Measurements from ENCODE around the gene VASN. TPM values are rescaled to one million over a fixed set of nuclear protein-coding genes. Genes with fewer than 3 reads are reported as not detected.

Gene VASN
- total and polyA plus RNA-seq, 9 of the 15 experiments (the other 6 are each of a cell fraction or from before 2014, with no cell fraction given), result 0.01 to 2.5 (median 0.41) TPM; not detected in 1

GRCh38 chr16:4431023-4431422 is 59.4 kb downstream of the VASN start:
- peaks cover 73% of the 10 kb centered on the region for H3K36me3 ChIP-seq (ENCODE audit: control insufficient read depth, insufficient read depth, low read length)
- intact Hi-C loops (cut with micrococcal nuclease) (no loop called here), in situ Hi-C loops (cut with MboI) (no loop called here)
- DNase-seq (ENCODE audit: extremely low read depth in 1 of 4, low spot score in 3 of 4) (no peak), ATAC-seq (no peak), FAIRE-seq (no peak)
- H3K27me3 ChIP-seq (ENCODE audit: control insufficient read depth in 2 of 2, insufficient read depth in 2 of 2, low read length in 2 of 2), result no peaks in the 10 kb centered on the region
- H3K9me1 ChIP-seq (ENCODE audit: control insufficient read depth, insufficient read depth, low read length), result no peaks in the 10 kb centered on the region
- no peak for TF ChIP-seq ZNF354B (CRISPR knock-in tag; IDR thresholded peaks at IDR 0.05)
- TF ChIP-seq GATA2 (CRISPR knock-in tag; IDR thresholded peaks at IDR 0.05), result no peak
- TF ChIP-seq ESRRA (IDR thresholded peaks at IDR 0.05; ENCODE audit: borderline replicate concordance, low read depth), result no peak
- no peak for TF ChIP-seq DMBX1 (CRISPR knock-in tag; IDR thresholded peaks at IDR 0.05; ENCODE audit: borderline replicate concordance)
- TF ChIP-seq SREBF1 (IDR thresholded peaks at IDR 0.05; ENCODE audit: borderline replicate concordance, low read depth, low read length), result no peak
- no peak for TF ChIP-seq ZNF57 (CRISPR knock-in tag; IDR thresholded peaks at IDR 0.05)
- no peak overlapping the region for H3K4me2 ChIP-seq (ENCODE audit: insufficient read depth, low read length)
- H3K79me2 ChIP-seq (ENCODE audit: control insufficient read depth, insufficient read depth, low read length), result peaks cover 88% of the 10 kb centered on the region
- BruUV-seq (replicated peaks), result no TSS peak
- CTCF ChIA-PET (ENCODE audit: low intra/inter-chr PET ratio), result no interaction called here
- no peaks in the 10 kb centered on the region for H3K9me3 ChIP-seq (replicated peaks; ENCODE audit: control insufficient read depth, insufficient read depth, low read depth, low read length)
- 90% methylated on average over 9 of the region's 9 CpGs for WGBS (ENCODE audit: insufficient coverage, low coverage, missing lambda C conversion rate)
- no peak overlapping the region for H3K4me3 ChIP-seq
- no peak overlapping the region for H2AFZ ChIP-seq (ENCODE audit: low read depth, low read length)
- H3K4me1 ChIP-seq (replicated peaks in 1 of 2; ENCODE audit: control insufficient read depth in 2 of 2, insufficient read depth in 2 of 2, low read length in 2 of 2), result peaks cover 21 to 30% of the 10 kb centered on the region in 2 experiments; a peak in 4 of 5 replicates
- H3K9ac ChIP-seq (ENCODE audit: insufficient read depth in 1 of 2, low read depth in 2 of 2, low read length in 2 of 2), result no peak overlapping the region
- H4K20me1 ChIP-seq (replicated peaks; ENCODE audit: control insufficient read depth, insufficient read depth, low read length), result no peaks in the 10 kb centered on the region
- no peak overlapping the region for H3K27ac ChIP-seq (ENCODE audit: extremely low read depth, low read depth, low read length)
- POLR2A ChIA-PET, result interaction anchor here (0.6 kb wide), 1 partner anchor 19 kb away, joined by 3 read pairs; no protein-coding TSS in a partner anchor

Small RNA genes lying within 50 kb of the gene (small RNA-seq; reads per million reads assigned to genes)
- gene AC012676.2, result not detected

Other genes with a start within 250 kb of the VASN start
Only the 7 nearest of the 11 such genes appear.
- gene TFAP4, start 98.8 kb upstream of the VASN start, total RNA-seq (2014; rRNA removed), result 27.7 and 28.8 TPM in 2 replicates
- gene TFAP4, start 98.8 kb upstream of the VASN start, total RNA-seq (2014; rRNA removed; fragmentation: Illumina TruSeq; extraction: Trizol), result 5.6 and 7.7 TPM in 2 replicates
- gene TFAP4, start 98.8 kb upstream of the VASN start, total RNA-seq (2015; rRNA removed; fragmentation: Illumina TruSeq; extraction: Trizol), result 16.2 and 16.9 TPM in 2 replicates
- gene TFAP4, start 98.8 kb upstream of the VASN start, total RNA-seq (2021), result 31.2 and 32.8 TPM in 2 replicates
- 8.5 and 15.3 TPM in 2 replicates for gene TFAP4, start 98.8 kb upstream of the VASN start, polyA plus RNA-seq (2011; rRNA removed)
- 10.6 and 13.6 TPM in 2 replicates for gene TFAP4, start 98.8 kb upstream of the VASN start, polyA plus RNA-seq (2014; fragmentation: Illumina TruSeq; extraction: Trizol)
- under 1 TPM; 0.10 to 0.11 TPM for gene TFAP4, start 98.8 kb upstream of the VASN start, polyA plus RNA-seq (2014; fragmentation: Nextera tagmentation; extraction: Ambion mirVana)
- 19.8 and 22.6 TPM in 2 replicates for gene TFAP4, start 98.8 kb upstream of the VASN start, polyA plus RNA-seq (2014; rRNA removed)
- 0.91 and 1.4 TPM in 2 replicates for gene GLIS2, start 55.8 kb upstream of the VASN start, total RNA-seq (2014; rRNA removed)
- gene GLIS2, start 55.8 kb upstream of the VASN start, total RNA-seq (2014; rRNA removed; fragmentation: Illumina TruSeq; extraction: Trizol), result 0.10 and 0.11 TPM in 2 replicates
- 0.33 and 0.68 TPM in 2 replicates for gene GLIS2, start 55.8 kb upstream of the VASN start, total RNA-seq (2015; rRNA removed; fragmentation: Illumina TruSeq; extraction: Trizol)
- 7.6 and 9.0 TPM in 2 replicates for gene GLIS2, start 55.8 kb upstream of the VASN start, total RNA-seq (2021)
- gene GLIS2, start 55.8 kb upstream of the VASN start, polyA plus RNA-seq (2011; rRNA removed), result 0.57 and 1.0 TPM in 2 replicates
- gene GLIS2, start 55.8 kb upstream of the VASN start, polyA plus RNA-seq (2014; fragmentation: Illumina TruSeq; extraction: Trizol), result 2.2 and 5.8 TPM in 2 replicates
- under 1 TPM; 0.10 to 0.25 TPM for gene GLIS2, start 55.8 kb upstream of the VASN start, polyA plus RNA-seq (2014; fragmentation: Nextera tagmentation; extraction: Ambion mirVana)
- gene GLIS2, start 55.8 kb upstream of the VASN start, polyA plus RNA-seq (2014; rRNA removed), result 2.3 and 2.9 TPM in 2 replicates
- gene PAM16, start 20.5 kb upstream of the VASN start, total RNA-seq (2014; rRNA removed), result 173 and 213 TPM in 2 replicates
- 32.6 and 38.7 TPM in 2 replicates for gene PAM16, start 20.5 kb upstream of the VASN start, total RNA-seq (2014; rRNA removed; fragmentation: Illumina TruSeq; extraction: Trizol)
- 48.4 and 56.1 TPM in 2 replicates for gene PAM16, start 20.5 kb upstream of the VASN start, total RNA-seq (2015; rRNA removed; fragmentation: Illumina TruSeq; extraction: Trizol)
- gene PAM16, start 20.5 kb upstream of the VASN start, total RNA-seq (2021), result 123 and 150 TPM in 2 replicates
- gene PAM16, start 20.5 kb upstream of the VASN start, polyA plus RNA-seq (2011; rRNA removed), result 79.3 and 88.9 TPM in 2 replicates
- gene PAM16, start 20.5 kb upstream of the VASN start, polyA plus RNA-seq (2014; fragmentation: Illumina TruSeq; extraction: Trizol), result 49.0 and 66.3 TPM in 2 replicates
- gene PAM16, start 20.5 kb upstream of the VASN start, polyA plus RNA-seq (2014; fragmentation: Nextera tagmentation; extraction: Ambion mirVana), result 10 to 100 TPM; 41.5 to 81.1 TPM
- gene PAM16, start 20.5 kb upstream of the VASN start, polyA plus RNA-seq (2014; rRNA removed), result 243 and 273 TPM in 2 replicates
- gene CORO7, start 44.7 kb downstream of the VASN start, total RNA-seq (2014; rRNA removed), result 30.5 and 37.8 TPM in 2 replicates
- gene CORO7, start 44.7 kb downstream of the VASN start, total RNA-seq (2014; rRNA removed; fragmentation: Illumina TruSeq; extraction: Trizol), result 6.9 and 8.5 TPM in 2 replicates
- 18.7 and 21.0 TPM in 2 replicates for gene CORO7, start 44.7 kb downstream of the VASN start, total RNA-seq (2015; rRNA removed; fragmentation: Illumina TruSeq; extraction: Trizol)
- gene CORO7, start 44.7 kb downstream of the VASN start, total RNA-seq (2021), result 67.0 and 77.2 TPM in 2 replicates
- 15.4 and 35.9 TPM in 2 replicates for gene CORO7, start 44.7 kb downstream of the VASN start, polyA plus RNA-seq (2011; rRNA removed)
- gene CORO7, start 44.7 kb downstream of the VASN start, polyA plus RNA-seq (2014; fragmentation: Illumina TruSeq; extraction: Trizol), result 21.6 and 29.6 TPM in 2 replicates
- gene CORO7, start 44.7 kb downstream of the VASN start, polyA plus RNA-seq (2014; fragmentation: Nextera tagmentation; extraction: Ambion mirVana), result under 1 TPM; 0.45 to 0.51 TPM
- 54.1 and 63.1 TPM in 2 replicates for gene CORO7, start 44.7 kb downstream of the VASN start, polyA plus RNA-seq (2014; rRNA removed)
- 105 and 143 TPM in 2 replicates for gene DNAJA3, start 54.0 kb downstream of the VASN start, total RNA-seq (2014; rRNA removed)
- gene DNAJA3, start 54.0 kb downstream of the VASN start, total RNA-seq (2014; rRNA removed; fragmentation: Illumina TruSeq; extraction: Trizol), result 59.6 and 64.7 TPM in 2 replicates
- gene DNAJA3, start 54.0 kb downstream of the VASN start, total RNA-seq (2015; rRNA removed; fragmentation: Illumina TruSeq; extraction: Trizol), result 77.0 and 78.4 TPM in 2 replicates
- gene DNAJA3, start 54.0 kb downstream of the VASN start, total RNA-seq (2021), result 86.1 and 86.6 TPM in 2 replicates
- 67.0 and 79.0 TPM in 2 replicates for gene DNAJA3, start 54.0 kb downstream of the VASN start, polyA plus RNA-seq (2011; rRNA removed)
- gene DNAJA3, start 54.0 kb downstream of the VASN start, polyA plus RNA-seq (2014; fragmentation: Illumina TruSeq; extraction: Trizol), result 80.0 and 88.3 TPM in 2 replicates
- gene DNAJA3, start 54.0 kb downstream of the VASN start, polyA plus RNA-seq (2014; fragmentation: Nextera tagmentation; extraction: Ambion mirVana), result 10 to 100 TPM in 1 of 2 experiments, 1 to 10 TPM in 1; 8.1 to 14.1 TPM
- 91.2 and 121 TPM in 2 replicates for gene DNAJA3, start 54.0 kb downstream of the VASN start, polyA plus RNA-seq (2014; rRNA removed)
- 111 and 116 TPM in 2 replicates for gene NMRAL1, start 102.8 kb downstream of the VASN start, total RNA-seq (2014; rRNA removed)
- gene NMRAL1, start 102.8 kb downstream of the VASN start, total RNA-seq (2014; rRNA removed; fragmentation: Illumina TruSeq; extraction: Trizol), result 22.7 and 31.4 TPM in 2 replicates
- gene NMRAL1, start 102.8 kb downstream of the VASN start, total RNA-seq (2015; rRNA removed; fragmentation: Illumina TruSeq; extraction: Trizol), result 62.5 and 66.7 TPM in 2 replicates
- gene NMRAL1, start 102.8 kb downstream of the VASN start, total RNA-seq (2021), result 84.1 and 93.6 TPM in 2 replicates
- 51.1 and 59.7 TPM in 2 replicates for gene NMRAL1, start 102.8 kb downstream of the VASN start, polyA plus RNA-seq (2011; rRNA removed)
- 63.2 and 88.3 TPM in 2 replicates for gene NMRAL1, start 102.8 kb downstream of the VASN start, polyA plus RNA-seq (2014; fragmentation: Illumina TruSeq; extraction: Trizol)
- 10 to 100 TPM in 1 of 2 experiments, 1 to 10 TPM in 1; 6.3 to 16.8 TPM for gene NMRAL1, start 102.8 kb downstream of the VASN start, polyA plus RNA-seq (2014; fragmentation: Nextera tagmentation; extraction: Ambion mirVana)
- 83.9 and 90.2 TPM in 2 replicates for gene NMRAL1, start 102.8 kb downstream of the VASN start, polyA plus RNA-seq (2014; rRNA removed)
- gene HMOX2, start 104.5 kb downstream of the VASN start, total RNA-seq (2014; rRNA removed), result 78.6 and 84.7 TPM in 2 replicates
- 43.9 and 50.4 TPM in 2 replicates for gene HMOX2, start 104.5 kb downstream of the VASN start, total RNA-seq (2014; rRNA removed; fragmentation: Illumina TruSeq; extraction: Trizol)
- 60.0 and 66.7 TPM in 2 replicates for gene HMOX2, start 104.5 kb downstream of the VASN start, total RNA-seq (2015; rRNA removed; fragmentation: Illumina TruSeq; extraction: Trizol)
- gene HMOX2, start 104.5 kb downstream of the VASN start, total RNA-seq (2021), result 57.4 and 63.9 TPM in 2 replicates
- 55.5 and 55.8 TPM in 2 replicates for gene HMOX2, start 104.5 kb downstream of the VASN start, polyA plus RNA-seq (2011; rRNA removed)
- gene HMOX2, start 104.5 kb downstream of the VASN start, polyA plus RNA-seq (2014; fragmentation: Illumina TruSeq; extraction: Trizol), result 62.8 and 71.3 TPM in 2 replicates
- gene HMOX2, start 104.5 kb downstream of the VASN start, polyA plus RNA-seq (2014; fragmentation: Nextera tagmentation; extraction: Ambion mirVana), result 10 to 100 TPM; 26.8 to 46.3 TPM
- 87.4 and 88.1 TPM in 2 replicates for gene HMOX2, start 104.5 kb downstream of the VASN start, polyA plus RNA-seq (2014; rRNA removed)

Measured in K562 (cell line).